Upper lobe of left lung (tissue), 6 donors: ENCODE data around the gene CFAP251. TPM values are rescaled to one million over a fixed set of nuclear protein-coding genes. Genes with fewer than 3 reads are reported as not detected.
"Not testable (repeated sequence)": the region's sequence is repeated elsewhere in the genome, so short reads cannot be mapped to it uniquely, and the experiment has no call there.

Source experiments
- ATAC-seq, 2 donors: fragments of 200-7000 bp; cut with Tn5 transposase; one replicate each; pipeline ENCODE4 v1.9.1; 2022; ENCODE audit warnings: mild to moderate bottlenecking in 2 of 2, moderate library complexity in 2 of 2; ENCODE audit not compliant: low FRiP score in 2 of 2
- DNase-seq, 2 donors: peaks; one replicate each; pipeline ENCODE4 v3.0.0-alpha.2; 2019 to 2020
- H3K27ac ChIP-seq, 4 donors: fragments of 200-600 bp; sonication (generic); one replicate each; pipeline ENCODE4 v1.5.1; 2016 to 2019
- H3K27me3 ChIP-seq, 4 donors: fragments of 200-600 bp; sonication (generic); one replicate each; pipeline ENCODE4 v1.5.1; 2017 to 2019
- H3K36me3 ChIP-seq, 4 donors: fragments of 200-600 bp; sonication (generic); one replicate each; pipeline ENCODE4 v1.5.1; 2016 to 2019
- H3K4me1 ChIP-seq, 4 donors: fragments of 200-600 bp; sonication (generic); one replicate each; pipeline ENCODE4 v1.5.1; 2018 to 2019
- H3K4me3 ChIP-seq, 4 donors: fragments of 200-600 bp; sonication (generic); one replicate each; pipeline ENCODE4 v1.5.1; 2017 to 2019; ENCODE audit warnings: mild to moderate bottlenecking in 2 of 4, moderate library complexity in 1 of 4
- H3K9me3 ChIP-seq, 4 donors: fragments of 200-600 bp; sonication (generic); one replicate each; pipeline ENCODE4 v1.5.1; 2018 to 2019
- CTCF ChIP-seq, 6 experiments: fragments of 450-650 bp in 4 of 6; fragments of 200-600 bp in 2 of 6; sonication (generic) in 2 of 6; IDR thresholded peaks; one replicate each; pipeline ENCODE4 v1.5.1; 2016 to 2019; ENCODE audit warnings: antibody characterized with exemption in 6 of 6
- EP300 ChIP-seq, 4 donors: sonication (generic); formaldehyde crosslinking; IDR thresholded peaks; one replicate each; pipeline ENCODE4 v1.5.1; 2017; ENCODE audit warnings: antibody characterized with exemption in 4 of 4, control low read depth in 2 of 4
- POLR2A ChIP-seq, 4 donors: fragments of 450-650 bp; IDR thresholded peaks; one replicate each; pipeline ENCODE4 v1.5.1; 2016 to 2017; ENCODE audit warnings: antibody characterized with exemption in 4 of 4, mild to moderate bottlenecking in 2 of 4
- POLR2AphosphoS5 ChIP-seq, 2 donors: sonication (generic); formaldehyde crosslinking; IDR thresholded peaks; one replicate each; pipeline ENCODE4 v1.5.1; 2017; ENCODE audit warnings: antibody characterized with exemption in 2 of 2
- WGBS, 2 donors: methylation state at CpG; one replicate each; pipeline ENCODE4 v1.1.5; 2017 to 2018; 5-methylcytosine and 5-hydroxymethylcytosine counted together
- total RNA-seq, 6 donors: library from RNA; depleted of rRNA in 4 of 6; stranded (reverse); fragments of >200 nt in 4 of 6; gene quantifications; one replicate each; pipeline versions ENCODE4 v1.1.0 to v1.2.1, GENCODE V29; 2016 to 2021
- donor health status: DM: no; HTN: no; CAD: no; lungs with moderate emphysema.
- donor health status: DM: no; HTN: yes; CAD: no; lungs with severe emphysema.

The CFAP251 gene
- total RNA-seq, 6 donors from 2014 or later: 3.1 to 65.1 (median 12.7) TPM

- no peak for DNase-seq
- Histone ChIP-seq H3K36me3 (no peaks in the 10 kb centered on the region), H3K9me3 (no peaks in the 10 kb centered on the region), H3K27ac (no peak overlapping the region), H3K27me3 (no peaks in the 10 kb centered on the region), H3K4me1 (peaks cover 7 to 21% (median 10%) of the 10 kb centered on the region in 4 donors), H3K4me3 (no peak overlapping the region)
- 52 to 60% methylated on average over 5 of the region's 5 CpGs for WGBS, 2 donors
- ATAC-seq: no peak
- TF ChIP-seq CTCF (IDR thresholded peaks at IDR 0.05) (no peak), EP300 (IDR thresholded peaks at IDR 0.05) (no peak), POLR2A (IDR thresholded peaks at IDR 0.05) (no peak), POLR2AphosphoS5 (IDR thresholded peaks at IDR 0.05) (no peak)
Observed at GRCh38 chr12:121927813-121928212, 9.4 kb downstream of the CFAP251 start.

GRCh38 chr12:121929545-121929944 lies 11.2 kb downstream of the CFAP251 start:
- DNase-seq, H3K4me3 ChIP-seq, H3K27me3 ChIP-seq, H3K36me3 ChIP-seq, H3K27ac ChIP-seq, H3K9me3 ChIP-seq, ATAC-seq: not testable (repeated sequence)
- peaks cover 5 to 12% (median 7%) of the 10 kb centered on the region in 4 donors for H3K4me1 ChIP-seq
- WGBS, 2 donors: 95 to 97% methylated on average over 7 of the region's 7 CpGs

GRCh38 chr12:121930862-121931261 lies 12.5 kb downstream of the CFAP251 start:
- TF ChIP-seq EP300 (IDR thresholded peaks at IDR 0.05): no peak
- TF ChIP-seq POLR2AphosphoS5 (IDR thresholded peaks at IDR 0.05): no peak
- no peak for TF ChIP-seq POLR2A (IDR thresholded peaks at IDR 0.05)
- TF ChIP-seq CTCF (IDR thresholded peaks at IDR 0.05): no peak
- Histone ChIP-seq H3K27me3 (no peaks in the 10 kb centered on the region), H3K4me3 (no peak overlapping the region), H3K27ac (no peak overlapping the region), H3K9me3 (no peaks in the 10 kb centered on the region), H3K4me1 (peaks cover 0 to 5% (median 1%) of the 10 kb centered on the region in 4 donors), H3K36me3 (no peaks in the 10 kb centered on the region)
- ATAC-seq (no peak), DNase-seq (no peak)
- WGBS, 2 donors: 66 to 71% methylated on average over 4 of the region's 4 CpGs

GRCh38 chr12:121932176-121932536 lies 13.8 kb downstream of the CFAP251 start:
- Histone ChIP-seq H3K27ac (no peak overlapping the region), H3K36me3 (no peaks in the 10 kb centered on the region), H3K4me1 (peaks cover 0 to 5% (median 0%) of the 10 kb centered on the region in 4 donors), H3K4me3 (no peak overlapping the region), H3K9me3 (no peaks in the 10 kb centered on the region), H3K27me3 (no peaks in the 10 kb centered on the region)
- no peak for TF ChIP-seq POLR2AphosphoS5 (IDR thresholded peaks at IDR 0.05)
- TF ChIP-seq POLR2A (IDR thresholded peaks at IDR 0.05): no peak
- no peak for TF ChIP-seq EP300 (IDR thresholded peaks at IDR 0.05)
- no peak for TF ChIP-seq CTCF (IDR thresholded peaks at IDR 0.05)
- ATAC-seq: no peak
- WGBS, 2 donors: 91 to 94% methylated on average over 3 of the region's 3 CpGs
- DNase-seq: no peak

- WGBS, 2 donors: 82 to 90% methylated on average over 4 of the region's 4 CpGs
- H3K4me3 ChIP-seq: no peak overlapping the region
- no peaks in the 10 kb centered on the region for H3K9me3 ChIP-seq
- DNase-seq (no peak), ATAC-seq (no peak)
- H3K4me1 ChIP-seq: peaks cover 0 to 5% (median 0%) of the 10 kb centered on the region in 4 donors
- H3K36me3 ChIP-seq: no peaks in the 10 kb centered on the region
- TF ChIP-seq POLR2A (IDR thresholded peaks at IDR 0.05) (no peak), CTCF (IDR thresholded peaks at IDR 0.05) (no peak), EP300 (IDR thresholded peaks at IDR 0.05) (no peak)
- H3K27ac ChIP-seq: no peak overlapping the region
- H3K27me3 ChIP-seq: no peaks in the 10 kb centered on the region
Observed at GRCh38 chr12:121932914-121933521, 14.6 kb downstream of the CFAP251 start.
